ENCODE measurements around the gene MUC3A.

DNA sequence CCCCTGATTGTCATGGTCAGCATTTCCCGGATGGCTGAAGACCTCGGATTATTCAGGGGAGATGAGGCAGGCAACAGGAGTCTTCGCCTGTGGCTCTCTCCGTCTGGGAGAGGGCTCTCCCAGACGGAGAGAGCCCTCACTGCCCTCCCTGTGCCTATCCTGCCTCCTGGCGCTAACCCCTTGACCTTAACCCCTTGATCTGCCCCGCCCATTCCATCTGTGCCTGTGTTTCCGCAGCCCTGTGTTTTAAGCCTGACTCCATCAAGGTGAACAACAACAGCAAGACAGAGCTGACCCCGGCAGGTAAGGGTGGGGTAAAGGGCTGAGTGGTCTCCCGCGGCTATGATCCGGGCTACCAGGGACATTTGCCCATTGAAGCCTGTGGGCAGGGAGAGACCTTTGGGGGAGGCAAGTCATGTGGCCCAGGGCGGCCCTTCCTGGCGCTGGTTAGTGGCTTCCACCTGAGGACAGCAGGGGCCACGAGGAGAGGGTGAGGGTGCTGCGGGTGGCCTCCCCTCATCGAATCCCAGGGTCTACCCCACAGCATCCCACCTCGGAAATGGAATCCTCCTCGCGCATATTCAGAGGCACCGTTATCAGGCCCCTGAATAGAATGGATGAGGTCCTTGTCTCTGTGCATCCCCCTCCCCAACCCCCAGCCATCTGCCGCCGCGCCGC lies 15.8 kb downstream of the MUC3A start:
- no peak for TF ChIP-seq POLR2A (IDR thresholded peaks at IDR 0.05)
- TF ChIP-seq, protein P1, sequence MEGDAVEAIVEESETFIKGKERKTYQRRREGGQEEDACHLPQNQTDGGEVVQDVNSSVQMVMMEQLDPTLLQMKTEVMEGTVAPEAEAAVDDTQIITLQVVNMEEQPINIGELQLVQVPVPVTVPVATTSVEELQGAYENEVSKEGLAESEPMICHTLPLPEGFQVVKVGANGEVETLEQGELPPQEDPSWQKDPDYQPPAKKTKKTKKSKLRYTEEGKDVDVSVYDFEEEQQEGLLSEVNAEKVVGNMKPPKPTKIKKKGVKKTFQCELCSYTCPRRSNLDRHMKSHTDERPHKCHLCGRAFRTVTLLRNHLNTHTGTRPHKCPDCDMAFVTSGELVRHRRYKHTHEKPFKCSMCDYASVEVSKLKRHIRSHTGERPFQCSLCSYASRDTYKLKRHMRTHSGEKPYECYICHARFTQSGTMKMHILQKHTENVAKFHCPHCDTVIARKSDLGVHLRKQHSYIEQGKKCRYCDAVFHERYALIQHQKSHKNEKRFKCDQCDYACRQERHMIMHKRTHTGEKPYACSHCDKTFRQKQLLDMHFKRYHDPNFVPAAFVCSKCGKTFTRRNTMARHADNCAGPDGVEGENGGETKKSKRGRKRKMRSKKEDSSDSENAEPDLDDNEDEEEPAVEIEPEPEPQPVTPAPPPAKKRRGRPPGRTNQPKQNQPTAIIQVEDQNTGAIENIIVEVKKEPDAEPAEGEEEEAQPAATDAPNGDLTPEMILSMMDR (IDR thresholded peaks at IDR 0.05) = no peak

Data from uterus (tissue), 2 donors.